ENCODE measurements around the gene ARHGEF40.

ARHGEF40 gene

GRCh38 chr14:21070083-21070609 is at the start of gene ARHGEF40:
Gene ARHGEF40 (plus strand): TSS chr14:21070304. CDS start chr14:21070397, 93 bp downstream.
- DNase-seq (ENCODE audit: low spot score), result no peak

GRCh38 chr14:21020977-21021545 is 49.0 kb upstream of the ARHGEF40 start:
- DNase-seq (ENCODE audit: low spot score), result no peak

- no peak for DNase-seq (ENCODE audit: low spot score)
Observed at GRCh38 chr14:21022686-21023085, 47.4 kb upstream of the ARHGEF40 start.

GRCh38 chr14:21023174-21023573 is 46.9 kb upstream of the ARHGEF40 start:
- no peak for DNase-seq (ENCODE audit: low spot score)

- no peak for DNase-seq (ENCODE audit: low spot score)
Observed at GRCh38 chr14:21023817-21024584, 46.1 kb upstream of the ARHGEF40 start.

- DNase-seq (ENCODE audit: low spot score), result peak; percentile 80
Observed at GRCh38 chr14:21024585-21025370, 45.3 kb upstream of the ARHGEF40 start, which contains the start of gene NDRG2. Gene NDRG2 (minus strand): TSS chr14:21025061. CDS start chr14:21023315, 1,746 bp downstream.

GRCh38 chr14:21025371-21026273 is 44.5 kb upstream of the ARHGEF40 start:
- no peak for DNase-seq (ENCODE audit: low spot score)

- DNase-seq (ENCODE audit: low spot score), result no peak
Observed at GRCh38 chr14:21026274-21026987, 43.7 kb upstream of the ARHGEF40 start.

GRCh38 chr14:21026988-21027315 is 43.2 kb upstream of the ARHGEF40 start:
- no peak for DNase-seq (ENCODE audit: low spot score)

- DNase-seq (ENCODE audit: low spot score), result no peak
Observed at GRCh38 chr14:21029917-21030316, 40.2 kb upstream of the ARHGEF40 start, which contains the start of gene TPPP2. Gene TPPP2 (plus strand): TSS chr14:21030217. CDS start chr14:21030582, 365 bp downstream.

- no peak for DNase-seq (ENCODE audit: low spot score)
Observed at GRCh38 chr14:21030531-21030930, 39.6 kb upstream of the ARHGEF40 start.

GRCh38 chr14:21032326-21033132 is 37.6 kb upstream of the ARHGEF40 start:
- DNase-seq (ENCODE audit: low spot score), result no peak

- no peak for DNase-seq (ENCODE audit: low spot score)
Observed at GRCh38 chr14:21033133-21033698, 36.9 kb upstream of the ARHGEF40 start.

GRCh38 chr14:21034707-21035106 is 35.4 kb upstream of the ARHGEF40 start, which contains the start of gene RNASE13:
Gene RNASE13 (minus strand): TSS chr14:21034807. CDS start chr14:21034288, 519 bp downstream.
- DNase-seq (ENCODE audit: low spot score), result no peak

GRCh38 chr14:21036751-21037150 is 33.4 kb upstream of the ARHGEF40 start:
- DNase-seq (ENCODE audit: low spot score), result no peak

GRCh38 chr14:21037156-21037555 is 32.9 kb upstream of the ARHGEF40 start:
- DNase-seq (ENCODE audit: low spot score), result no peak

- DNase-seq (ENCODE audit: low spot score), result no peak
Observed at GRCh38 chr14:21038441-21039422, 31.4 kb upstream of the ARHGEF40 start.

Measured in CD4-positive, alpha-beta T cell treated with Interleukin-6 at 100 ng/mL for 8 hours (primary cell).